ENCODE measurements around the gene ZSWIM2. TPM values are rescaled to one million over a fixed set of nuclear protein-coding genes. Genes with fewer than 3 reads are reported as not detected.
"Not testable (repeated sequence)": the region's sequence is repeated elsewhere in the genome, so short reads cannot be mapped to it uniquely, and the experiment has no call there.

Gene ZSWIM2
- total RNA-seq, 1 experiment from 2014 or later = not detected

GRCh38 chr2:186822323-186822722, 26.6 kb downstream of the ZSWIM2 start:
- POLR2A ChIA-PET = no interaction called here
- Histone ChIP-seq H3K4me1 (ENCODE audit: control insufficient read depth, insufficient read depth, low read length) (no peaks in the 10 kb centered on the region), H3K27ac (ENCODE audit: low read length) (no peak overlapping the region), H3K36me3 (ENCODE audit: control insufficient read depth, insufficient read depth, low read length) (no peaks in the 10 kb centered on the region; the same call in 1 of the 2 replicates), H3K9me3 (ENCODE audit: control insufficient read depth, insufficient read depth, low read depth, low read length) (no peaks in the 10 kb centered on the region), H3K27me3 (ENCODE audit: control insufficient read depth, insufficient read depth, low read length) (no peaks in the 10 kb centered on the region), H3K4me3 (ENCODE audit: low read depth in 2 of 2, low read length in 2 of 2) (no peak overlapping the region)
- DNase-seq (ENCODE audit: low read depth, low spot score) = no peak
- ATAC-seq = no peak
- TF ChIP-seq POLR2AphosphoS5 (IDR thresholded peaks at IDR 0.05; ENCODE audit: low read depth, low read length) (no peak), CTCF (IDR thresholded peaks at IDR 0.05) (no peak), TCF7L2 (IDR thresholded peaks at IDR 0.05; ENCODE audit: low read depth, low read length) (no peak), SIN3A (IDR thresholded peaks at IDR 0.05; ENCODE audit: borderline replicate concordance, insufficient read depth, low read depth, low read length) (no peak), REST (IDR thresholded peaks at IDR 0.05; ENCODE audit: insufficient read depth in 1 of 2, low read depth in 2 of 2, low read length in 1 of 2) (no peak)
- in situ Hi-C loops (cut with HindIII; ENCODE audit: low pct_unique_long_range_greater_than_20kb, low sequenced_read_pairs) (no loop called here), intact Hi-C loops (cut with micrococcal nuclease; ENCODE audit: unreplicated experiment) (no loop called here)
- BruUV-seq (replicated peaks) = no TSS peak
- CTCF ChIA-PET = no interaction called here

- H3K27me3 ChIP-seq (ENCODE audit: control insufficient read depth, insufficient read depth, low read length) = no peaks in the 10 kb centered on the region
- H3K4me3 ChIP-seq (ENCODE audit: low read depth in 2 of 2, low read length in 2 of 2) = no peak overlapping the region
- intact Hi-C loops (cut with micrococcal nuclease; ENCODE audit: unreplicated experiment) (no loop called here), in situ Hi-C loops (cut with HindIII; ENCODE audit: low pct_unique_long_range_greater_than_20kb, low sequenced_read_pairs) (no loop called here)
- ATAC-seq = no peak
- no peak for DNase-seq (ENCODE audit: low read depth, low spot score)
- BruUV-seq (replicated peaks) = no TSS peak
- H3K36me3 ChIP-seq (ENCODE audit: control insufficient read depth, insufficient read depth, low read length) = no peaks in the 10 kb centered on the region
- CTCF ChIA-PET = no interaction called here
- H3K4me1 ChIP-seq (ENCODE audit: control insufficient read depth, insufficient read depth, low read length) = no peaks in the 10 kb centered on the region
- no peak overlapping the region for H3K27ac ChIP-seq (ENCODE audit: low read length)
- POLR2A ChIA-PET = no interaction called here
- TF ChIP-seq SIN3A (IDR thresholded peaks at IDR 0.05; ENCODE audit: borderline replicate concordance, insufficient read depth, low read depth, low read length) = no peak
- no peak for TF ChIP-seq POLR2AphosphoS5 (IDR thresholded peaks at IDR 0.05; ENCODE audit: low read depth, low read length)
- no peak for TF ChIP-seq REST (IDR thresholded peaks at IDR 0.05; ENCODE audit: insufficient read depth in 1 of 2, low read depth in 2 of 2, low read length in 1 of 2)
- no peak for TF ChIP-seq TCF7L2 (IDR thresholded peaks at IDR 0.05; ENCODE audit: low read depth, low read length)
- no peak for TF ChIP-seq CTCF (IDR thresholded peaks at IDR 0.05)
- H3K9me3 ChIP-seq (ENCODE audit: control insufficient read depth, insufficient read depth, low read depth, low read length) = no peaks in the 10 kb centered on the region
Observed at GRCh38 chr2:186820303-186820702, 28.7 kb downstream of the ZSWIM2 start.

GRCh38 chr2:186811760-186812159, 37.2 kb downstream of the ZSWIM2 start:
- H3K4me3 ChIP-seq (ENCODE audit: low read depth in 2 of 2, low read length in 2 of 2); intact Hi-C loops (cut with micrococcal nuclease; ENCODE audit: unreplicated experiment); BruUV-seq (replicated peaks); H3K27ac ChIP-seq (ENCODE audit: low read length); H3K9me3 ChIP-seq (ENCODE audit: control insufficient read depth, insufficient read depth, low read depth, low read length); CTCF ChIA-PET; H3K36me3 ChIP-seq (ENCODE audit: control insufficient read depth, insufficient read depth, low read length); DNase-seq (ENCODE audit: low read depth, low spot score); ATAC-seq; in situ Hi-C loops (cut with HindIII; ENCODE audit: low pct_unique_long_range_greater_than_20kb, low sequenced_read_pairs); H3K27me3 ChIP-seq (ENCODE audit: control insufficient read depth, insufficient read depth, low read length); POLR2A ChIA-PET; H3K4me1 ChIP-seq (ENCODE audit: control insufficient read depth, insufficient read depth, low read length): not testable (repeated sequence)

Data from Panc1 (cell line).